CD4-positive, alpha-beta T cell treated with Interleukin-17A for 4 hours (primary cell): Measurements from ENCODE around the gene ARFIP2.

Experiments
- DNase-seq: peaks from one replicate; pipeline ENCODE4 v3.0.0-alpha.2; 2020; ENCODE audit warnings: mixed read lengths

Gene ARFIP2

DNA sequence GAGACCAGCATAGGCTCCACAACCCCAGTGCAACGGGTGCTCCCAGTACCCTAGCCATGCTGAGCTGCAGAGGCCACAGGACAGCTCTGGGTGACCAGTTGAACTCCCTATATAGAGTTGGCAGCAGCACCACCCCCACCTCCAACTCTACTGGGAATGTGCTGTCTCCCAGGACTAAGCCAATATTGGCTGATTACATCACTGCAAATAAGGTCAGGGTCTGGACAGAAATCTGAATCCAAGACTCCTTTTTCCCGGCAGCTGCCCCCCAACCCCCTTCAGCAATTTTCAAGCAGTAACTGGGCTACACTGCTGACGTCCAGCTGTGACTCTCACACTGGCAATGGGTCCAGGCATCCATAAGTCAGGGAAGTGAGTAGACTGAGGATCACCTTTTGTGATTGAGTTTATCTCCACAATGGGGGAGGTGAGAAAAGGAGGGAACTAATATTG is 40.2 kb downstream of the ARFIP2 start, which contains the start of gene HPX:
Gene HPX (minus strand): TSS at position 82 of the 453 bp plus-strand sequence. CDS start 24 bp downstream, at position 58.
- no peak for DNase-seq

DNA sequence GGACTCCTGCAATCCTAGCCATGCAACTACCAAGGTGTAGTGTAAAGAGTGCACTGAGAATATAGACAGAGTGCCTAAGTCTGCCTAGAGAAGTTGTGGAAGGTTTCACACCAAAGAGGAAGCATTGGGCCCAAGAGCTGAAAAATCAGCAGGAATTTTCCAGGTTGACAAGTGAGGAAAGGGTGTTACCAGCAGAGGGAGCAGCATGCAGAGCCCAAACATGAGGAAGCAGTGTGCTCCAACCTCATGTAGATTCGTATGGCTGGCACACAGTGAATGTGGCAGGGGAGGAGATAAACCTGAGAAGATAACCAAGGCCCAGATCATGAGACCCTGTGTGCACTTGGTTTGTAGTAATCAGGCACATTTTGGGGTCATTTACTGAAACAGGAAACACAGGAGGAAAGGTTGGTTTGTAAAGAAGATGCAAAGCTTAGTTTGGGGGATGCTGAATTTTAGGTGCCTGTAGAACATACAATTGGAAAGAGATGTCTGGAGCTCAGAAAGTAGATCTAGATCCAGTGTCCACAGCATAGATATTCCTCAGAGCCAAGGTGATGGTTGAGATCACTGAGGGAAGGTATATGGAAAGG is 42.1 kb downstream of the ARFIP2 start:
- peak; percentile 67 for DNase-seq

DNA sequence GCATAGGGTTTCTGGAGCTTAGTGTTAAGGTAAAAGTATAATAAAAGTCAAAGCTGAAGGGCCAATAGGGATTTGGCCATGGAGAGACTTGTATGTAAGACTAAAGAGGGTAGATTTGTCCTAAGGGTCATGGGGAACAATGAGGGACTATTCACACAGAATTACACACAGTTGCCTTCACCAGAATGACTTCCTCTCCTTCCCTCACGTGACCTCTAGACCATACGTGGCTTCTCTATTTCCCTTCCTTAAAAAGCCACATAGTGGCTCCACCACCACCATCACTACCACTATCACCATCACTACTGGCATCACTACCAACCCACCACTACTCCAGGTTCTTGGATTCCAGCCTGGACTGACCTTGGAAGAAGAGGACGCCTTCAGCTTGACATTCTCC is 43.1 kb downstream of the ARFIP2 start:
- DNase-seq = peak; percentile 12

DNA sequence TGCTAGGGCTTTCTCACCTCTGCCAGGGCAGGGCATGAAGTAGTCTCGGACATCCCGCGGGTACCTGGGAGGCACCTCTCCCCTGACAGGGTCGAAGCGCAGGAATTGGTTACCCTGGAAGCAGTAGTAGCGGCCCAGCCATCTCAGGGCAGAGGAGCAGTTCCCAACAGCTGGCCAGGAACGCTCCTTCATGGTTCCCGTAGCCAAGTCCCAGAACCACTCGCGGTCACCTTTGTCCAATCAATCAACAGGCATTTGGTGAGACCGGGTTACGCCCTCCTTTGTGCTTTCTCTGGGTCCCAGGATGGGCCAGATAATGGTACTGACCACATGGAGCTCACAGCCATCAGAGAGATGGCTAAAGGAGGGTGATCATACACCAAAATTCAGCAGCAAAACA is 43.7 kb downstream of the ARFIP2 start:
- DNase-seq = no peak

DNA sequence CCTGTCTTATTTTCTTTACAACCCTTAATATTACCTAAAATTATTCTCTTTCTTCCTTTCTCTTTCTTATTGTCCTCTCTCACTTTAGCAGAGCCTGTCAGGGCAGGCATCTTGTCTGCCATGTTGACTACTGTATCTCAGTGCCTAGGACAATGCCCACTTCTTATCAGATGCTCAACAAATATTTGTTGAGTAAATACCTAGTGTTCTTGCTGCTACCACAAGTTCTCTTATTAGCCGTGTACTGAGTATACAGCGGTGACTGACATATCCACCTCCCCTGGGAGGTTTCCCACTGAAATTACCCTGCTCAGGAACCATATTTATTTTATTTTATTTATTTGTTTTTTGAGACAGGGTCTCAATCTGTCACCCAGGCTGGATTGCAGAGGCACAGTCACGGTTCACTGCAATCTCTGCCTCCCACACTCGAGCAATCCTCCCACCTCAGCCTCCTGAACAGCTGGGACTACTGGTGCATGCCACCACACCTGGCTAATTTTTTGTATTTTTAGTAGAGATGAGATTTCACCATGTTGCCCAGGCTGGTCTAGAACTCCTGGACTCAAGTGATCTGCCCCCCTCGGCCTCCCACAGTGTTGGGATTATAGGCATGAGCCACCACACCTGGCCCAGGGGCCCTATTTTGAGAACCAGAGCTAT is 47.0 kb downstream of the ARFIP2 start:
- no peak for DNase-seq

DNA sequence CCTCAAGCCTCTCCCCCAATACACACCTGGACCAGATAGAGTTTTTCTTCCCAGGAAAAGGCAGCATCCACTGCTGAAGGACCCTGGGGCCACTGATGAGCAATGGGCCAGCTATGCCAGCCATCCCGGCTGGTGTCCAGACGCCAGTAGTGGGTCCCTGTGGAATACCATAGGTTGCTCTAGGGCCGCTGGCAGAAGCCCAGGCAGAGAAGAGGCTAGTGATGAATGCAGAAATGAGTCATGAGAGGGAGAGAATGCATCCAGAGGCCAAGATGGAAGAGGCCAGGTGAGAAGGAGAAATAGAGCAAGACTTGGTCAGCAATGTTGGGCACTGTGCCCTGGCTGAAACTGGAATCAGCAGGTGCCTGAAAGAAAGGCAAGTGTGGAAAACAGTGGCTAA is 49.3 kb downstream of the ARFIP2 start:
- DNase-seq = no peak

DNA sequence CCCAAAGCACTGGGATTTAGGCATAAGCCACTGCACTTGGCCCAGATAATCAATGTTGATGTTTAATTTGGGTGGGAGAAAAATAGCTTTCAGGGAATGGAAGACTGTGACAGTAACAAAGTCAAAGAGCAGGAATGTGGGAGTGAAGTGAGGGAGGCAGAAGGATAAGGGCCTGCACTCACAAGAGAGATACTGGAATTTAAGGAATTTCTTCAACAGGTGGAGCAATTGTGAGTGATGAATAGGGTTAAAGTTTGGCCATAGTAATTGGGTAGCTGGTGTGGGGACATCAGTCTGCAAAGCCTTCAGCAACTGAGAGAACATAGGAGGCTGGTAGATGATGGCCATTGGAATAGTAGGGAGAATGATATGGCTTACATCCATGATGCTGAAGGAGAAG is 53.6 kb downstream of the ARFIP2 start:
- no peak for DNase-seq
